Measurements from ENCODE around the gene UBR3.
"Not testable (repeated sequence)": the region's sequence is repeated elsewhere in the genome, so short reads cannot be mapped to it uniquely, and the experiment has no call there.

UBR3 gene

GRCh38 chr2:169925968-169926367 is 98.7 kb downstream of the UBR3 start:
- Histone ChIP-seq H3K27ac (replicated peaks) (no peak overlapping the region), H3K27me3 (ENCODE audit: insufficient read depth, poor library complexity, severe bottlenecking) (no peaks in the 10 kb centered on the region), H3K4me3 (replicated peaks; ENCODE audit: insufficient read depth, low read length) (no peak overlapping the region)
- TF ChIP-seq SPI1 (IDR thresholded peaks at IDR 0.05; ENCODE audit: borderline replicate concordance, low read depth) (no peak), REST (IDR thresholded peaks at IDR 0.05; ENCODE audit: insufficient replicate concordance, low read depth) (no peak), CTCF (IDR thresholded peaks at IDR 0.05; ENCODE audit: insufficient read depth, low read length) (no peak), POLR2AphosphoS5 (IDR thresholded peaks at IDR 0.05; ENCODE audit: low read depth) (no peak), GABPA (IDR thresholded peaks at IDR 0.05; ENCODE audit: low read depth) (no peak)
- no peak for DNase-seq (ENCODE audit: low read depth in 1 of 2, low spot score in 1 of 2)

- DNase-seq (ENCODE audit: low read depth in 1 of 2, low spot score in 1 of 2) = peak in 1 of 2 experiments; percentile 10
- no peak for TF ChIP-seq POLR2AphosphoS5 (IDR thresholded peaks at IDR 0.05; ENCODE audit: low read depth)
- TF ChIP-seq CTCF (IDR thresholded peaks at IDR 0.05; ENCODE audit: insufficient read depth, low read length) = peak; percentile 27
- no peak for TF ChIP-seq GABPA (IDR thresholded peaks at IDR 0.05; ENCODE audit: low read depth)
- TF ChIP-seq SPI1 (IDR thresholded peaks at IDR 0.05; ENCODE audit: borderline replicate concordance, low read depth) = no peak
- TF ChIP-seq REST (IDR thresholded peaks at IDR 0.05; ENCODE audit: insufficient replicate concordance, low read depth) = no peak
- H3K4me3 ChIP-seq (replicated peaks; ENCODE audit: insufficient read depth, low read length) = no peak overlapping the region
- no peaks in the 10 kb centered on the region for H3K27me3 ChIP-seq (ENCODE audit: insufficient read depth, poor library complexity, severe bottlenecking)
- H3K27ac ChIP-seq (replicated peaks) = no peak overlapping the region
Observed at GRCh38 chr2:169928463-169928864, 101.2 kb downstream of the UBR3 start.

GRCh38 chr2:169933124-169933711 is 106.0 kb downstream of the UBR3 start:
- no peak for TF ChIP-seq POLR2AphosphoS5 (IDR thresholded peaks at IDR 0.05; ENCODE audit: low read depth)
- no peak for TF ChIP-seq SPI1 (IDR thresholded peaks at IDR 0.05; ENCODE audit: borderline replicate concordance, low read depth)
- peak; percentile 21 for TF ChIP-seq CTCF (IDR thresholded peaks at IDR 0.05; ENCODE audit: insufficient read depth, low read length)
- H3K27me3 ChIP-seq (ENCODE audit: insufficient read depth, poor library complexity, severe bottlenecking) = no peaks in the 10 kb centered on the region
- no peak overlapping the region for H3K4me3 ChIP-seq (replicated peaks; ENCODE audit: insufficient read depth, low read length)
- H3K27ac ChIP-seq (replicated peaks) = no peak overlapping the region
- DNase-seq (ENCODE audit: low read depth in 1 of 2, low spot score in 1 of 2) = peak; percentile 3 to 13

GRCh38 chr2:169936652-169937051 is 109.4 kb downstream of the UBR3 start:
- H3K27ac ChIP-seq (replicated peaks); H3K4me3 ChIP-seq (replicated peaks; ENCODE audit: insufficient read depth, low read length); H3K27me3 ChIP-seq (ENCODE audit: insufficient read depth, poor library complexity, severe bottlenecking); DNase-seq (ENCODE audit: low read depth in 1 of 2, low spot score in 1 of 2): not testable (repeated sequence)

All from HL-60 (cell line).